GM23338 (cell line): ENCODE measurements around the gene GSX1. TPM values are rescaled to one million over a fixed set of nuclear protein-coding genes. Genes with fewer than 3 reads are reported as not detected.

Experiments
- ATAC-seq: fragments of 200-7000 bp; cut with Tn5 transposase; 3 replicates; pipeline ENCODE4 v1.9.1; 2020
- DNase-seq: peaks from one replicate; pipeline ENCODE4 v3.0.0-alpha.2; 2015; ENCODE audit warnings: low spot score
- H2AFZ ChIP-seq: fragments of 200-600 bp; sonication (generic); 2 replicates; pipeline ENCODE4 v1.8.0; 2016; ENCODE audit warnings: antibody characterized with exemption, mild to moderate bottlenecking, moderate library complexity
- H3F3A ChIP-seq: fragments of 200-600 bp; sonication (generic); replicated peaks from 2 replicates; pipeline ENCODE4 v1.8.0; 2017; ENCODE audit warnings: antibody characterized with exemption, mixed run types, low read depth
- H3K27ac ChIP-seq: fragments of 200-600 bp; sonication (generic); 2 replicates; pipeline ENCODE4 v1.6.1; 2016; ENCODE audit warnings: low read depth
- H3K27me3 ChIP-seq: fragments of 200-600 bp; sonication (generic); 2 replicates; pipeline ENCODE4 v1.8.0; 2016; ENCODE audit warnings: mild to moderate bottlenecking, mixed run types, moderate library complexity; ENCODE audit not compliant: insufficient read depth
- H3K36me3 ChIP-seq: fragments of 200-600 bp; sonication (generic); 2 replicates; pipeline ENCODE4 v1.8.0; 2016; ENCODE audit warnings: mild to moderate bottlenecking; ENCODE audit not compliant: insufficient read depth
- H3K4me1 ChIP-seq: fragments of 200-600 bp; sonication (generic); 2 replicates; pipeline ENCODE4 v1.8.0; 2016; ENCODE audit warnings: mild to moderate bottlenecking, moderate library complexity; ENCODE audit not compliant: insufficient read depth
- H3K4me2 ChIP-seq: fragments of 200-600 bp; sonication (generic); 2 replicates; pipeline ENCODE4 v1.7.1; 2017; ENCODE audit warnings: mixed run types
- H3K4me3 ChIP-seq: fragments of 200-600 bp; sonication (generic); 2 replicates; pipeline ENCODE4 v1.6.1; 2016; ENCODE audit warnings: mixed run types
- H3K79me2 ChIP-seq: fragments of 200-600 bp; sonication (generic); replicated peaks from 2 replicates; pipeline ENCODE4 v1.8.0; 2017; ENCODE audit warnings: mild to moderate bottlenecking; ENCODE audit not compliant: insufficient read depth
- H3K9me2 ChIP-seq: fragments of 200-600 bp; sonication (generic); 2 replicates; pipeline ENCODE4 v1.8.0; 2017; ENCODE audit not compliant: insufficient read depth
- H4K20me1 ChIP-seq: fragments of 200-600 bp; sonication (generic); replicated peaks from 2 replicates; pipeline ENCODE4 v1.8.0; 2017; ENCODE audit warnings: mild to moderate bottlenecking; ENCODE audit not compliant: insufficient read depth
- H3K27ac Mint-ChIP-seq: 2 replicates; pipeline ENCODE4 v1.8.0; 2020; ENCODE audit warnings: inconsistent platforms, mild to moderate bottlenecking, moderate library complexity, mixed read lengths
- H3K27me3 Mint-ChIP-seq: 3 replicates; pipeline ENCODE4 v1.8.0; 2022; ENCODE audit warnings: low read depth, mild to moderate bottlenecking, moderate library complexity, mixed read lengths, inconsistent platforms; ENCODE audit not compliant: insufficient read depth, poor library complexity
- H3K36me3 Mint-ChIP-seq: 3 replicates; pipeline ENCODE4 v1.8.0; 2021; ENCODE audit warnings: low read depth, mild to moderate bottlenecking, inconsistent platforms, moderate library complexity, mixed read lengths
- H3K4me1 Mint-ChIP-seq: 3 replicates; pipeline ENCODE4 v1.8.0; 2020; ENCODE audit warnings: mild to moderate bottlenecking, inconsistent platforms, mixed read lengths
- H3K4me3 Mint-ChIP-seq: 3 replicates; pipeline ENCODE4 v1.8.0; 2021; ENCODE audit warnings: moderate library complexity, mild to moderate bottlenecking, inconsistent platforms, mixed read lengths
- H3K9me3 Mint-ChIP-seq: 3 replicates; pipeline ENCODE4 v1.8.0; 2020; ENCODE audit warnings: moderate library complexity, mild to moderate bottlenecking, inconsistent platforms, mixed read lengths
- CREB1 ChIP-seq: fragments of 250-450 bp; sonication (Bioruptor Pico); IDR thresholded peaks from 2 replicates; pipeline ENCODE4 v1.5.0; 2020; ENCODE audit warnings: low read depth, mild to moderate bottlenecking, moderate library complexity
- CTCF ChIP-seq, 2 experiments: fragments of 200-600 bp in 1 of 2; sonication (generic) in 1 of 2; conservative IDR thresholded peaks; 2 replicates each; pipeline versions ENCODE4 v1.5.1 to v1.6.1; 2016 to 2017; ENCODE audit warnings: antibody characterized with exemption in 2 of 2, low read depth in 2 of 2, mild to moderate bottlenecking in 2 of 2, moderate library complexity in 1 of 2
- ETS1 ChIP-seq: IDR thresholded peaks from 2 replicates; pipeline ENCODE4 v1.6.1; 2016; ENCODE audit warnings: antibody characterized with exemption
- EZH2 ChIP-seq: fragments of 200-600 bp; sonication (generic); IDR thresholded peaks from one replicate; pipeline ENCODE4 v1.8.0; 2017; ENCODE audit warnings: antibody characterized with exemption, mild to moderate bottlenecking, low read depth; ENCODE audit not compliant: unreplicated experiment
- EZH2phosphoT487 ChIP-seq: fragments of 200-600 bp; sonication (generic); IDR thresholded peaks from one replicate; pipeline ENCODE4 v1.8.1; 2018; ENCODE audit warnings: antibody characterized with exemption; ENCODE audit not compliant: unreplicated experiment
- JUNB ChIP-seq: IDR thresholded peaks from one replicate; pipeline ENCODE4 v1.6.1; 2016; ENCODE audit warnings: antibody characterized with exemption; ENCODE audit not compliant: unreplicated experiment
- STAT1 ChIP-seq: IDR thresholded peaks from one replicate; pipeline ENCODE4 v1.6.1; 2016; ENCODE audit warnings: antibody characterized with exemption; ENCODE audit not compliant: unreplicated experiment
- ZNF331 ChIP-seq: fragments of 250-450 bp; sonication (Bioruptor Pico); IDR thresholded peaks from 2 replicates; pipeline ENCODE4 v1.5.0; 2020; ENCODE audit warnings: low read depth, mild to moderate bottlenecking, moderate library complexity
- polyA plus RNA-seq: library from polyadenylated mRNA; unstranded; fragments of >200 nt; fragmentation: Nextera tagmentation; extraction: Ambion mirVana; gene quantifications from 2 replicates; pipeline ENCODE4 v1.2.1, GENCODE V29; 2016
- total RNA-seq: library from RNA; depleted of rRNA; stranded (reverse); fragments of >200 nt; shearing (Covaris generic); gene quantifications from 2 replicates; pipeline ENCODE4 v1.2.3, GENCODE V29; 2014
- TF ChIP-seq, protein P1 (sequence below): fragments of 250-450 bp; sonication (Bioruptor Pico); IDR thresholded peaks from 2 replicates; pipeline ENCODE4 v1.5.0; 2020; ENCODE audit warnings: mild to moderate bottlenecking, moderate library complexity

The GSX1 gene
- total and polyA plus RNA-seq, 2 experiments from 2014 or later, result not detected

- peak; percentile 8 for TF ChIP-seq EZH2
- TF ChIP-seq CREB1 (CRISPR knock-in tag), result no peak
- no peak for TF ChIP-seq ZNF331
- H3K4me3 ChIP-seq, result no peak overlapping the region
- H3K79me2 ChIP-seq, result no peaks in the 10 kb centered on the region
- H3F3A ChIP-seq, result peaks cover 13% of the 10 kb centered on the region
- H3K36me3 ChIP-seq, result no peaks in the 10 kb centered on the region
- H3K36me3 Mint-ChIP-seq, result no peaks in the 10 kb centered on the region; the same call in 2 of the 3 replicates
- no peak overlapping the region for H2AFZ ChIP-seq
- peaks cover 35% of the 10 kb centered on the region for H3K4me1 Mint-ChIP-seq
- ATAC-seq (no peak), DNase-seq (no peak)
- H3K27me3 Mint-ChIP-seq, result peaks cover 66% of the 10 kb centered on the region
- no peak overlapping the region for H3K27ac ChIP-seq
- H3K9me3 Mint-ChIP-seq, result no peaks in the 10 kb centered on the region; the same call in 1 of the 3 replicates
- H3K27me3 ChIP-seq, result peaks cover 100% of the 10 kb centered on the region
- no peak overlapping the region for H3K4me2 ChIP-seq
- H3K27ac Mint-ChIP-seq, result no peak overlapping the region
- peaks cover 10% of the 10 kb centered on the region for H4K20me1 ChIP-seq
- H3K9me2 ChIP-seq, result no peaks in the 10 kb centered on the region
- no peak overlapping the region for H3K4me3 Mint-ChIP-seq
- peaks cover 32% of the 10 kb centered on the region for H3K4me1 ChIP-seq
Observed at GRCh38 chr13:27788271-27788670, 4.0 kb upstream of the GSX1 start.

DNA sequence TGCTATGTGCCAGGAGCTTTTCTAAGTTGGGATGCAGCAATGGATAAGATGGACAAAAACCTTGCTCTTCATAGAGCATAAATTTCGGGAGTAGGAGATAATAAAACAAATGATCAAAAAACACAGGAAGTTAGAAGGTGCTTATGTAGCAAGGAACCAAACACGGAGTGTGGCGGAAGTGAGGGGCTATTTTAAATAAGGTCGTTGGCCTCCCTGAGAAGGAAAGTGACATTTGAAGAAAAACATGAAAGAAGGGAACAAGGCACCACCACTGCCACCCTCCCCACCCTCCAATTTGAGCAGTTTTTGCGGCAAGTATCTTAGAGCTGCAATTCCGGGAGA lies 3.2 kb upstream of the GSX1 start:
- H3K4me1 Mint-ChIP-seq, result peaks cover 36% of the 10 kb centered on the region
- Histone ChIP-seq H3K36me3 (no peaks in the 10 kb centered on the region), H3K27me3 (peaks cover 100% of the 10 kb centered on the region), H3K4me2 (peak overlapping the region; percentile 78), H2AFZ (no peak overlapping the region), H3K4me1 (peaks cover 32% of the 10 kb centered on the region), H4K20me1 (peaks cover 10% of the 10 kb centered on the region), H3K27ac (no peak overlapping the region), H3F3A (peaks cover 13% of the 10 kb centered on the region), H3K9me2 (no peaks in the 10 kb centered on the region), H3K4me3 (peak overlapping the region; percentile 47), H3K79me2 (no peaks in the 10 kb centered on the region)
- no peaks in the 10 kb centered on the region; the same call in 2 of the 3 replicates for H3K36me3 Mint-ChIP-seq
- no peaks in the 10 kb centered on the region; the same call in 1 of the 3 replicates for H3K9me3 Mint-ChIP-seq
- TF ChIP-seq ZNF331 (no peak), EZH2 (peak; percentile 82), STAT1 (no peak), ETS1 (no peak), CTCF (conservative IDR thresholded peaks at IDR 0.05; ENCODE audit: low read depth in 2 of 2) (no peak), JUNB (no peak), EZH2phosphoT487 (peak; percentile 4)
- TF ChIP-seq, protein P1, sequence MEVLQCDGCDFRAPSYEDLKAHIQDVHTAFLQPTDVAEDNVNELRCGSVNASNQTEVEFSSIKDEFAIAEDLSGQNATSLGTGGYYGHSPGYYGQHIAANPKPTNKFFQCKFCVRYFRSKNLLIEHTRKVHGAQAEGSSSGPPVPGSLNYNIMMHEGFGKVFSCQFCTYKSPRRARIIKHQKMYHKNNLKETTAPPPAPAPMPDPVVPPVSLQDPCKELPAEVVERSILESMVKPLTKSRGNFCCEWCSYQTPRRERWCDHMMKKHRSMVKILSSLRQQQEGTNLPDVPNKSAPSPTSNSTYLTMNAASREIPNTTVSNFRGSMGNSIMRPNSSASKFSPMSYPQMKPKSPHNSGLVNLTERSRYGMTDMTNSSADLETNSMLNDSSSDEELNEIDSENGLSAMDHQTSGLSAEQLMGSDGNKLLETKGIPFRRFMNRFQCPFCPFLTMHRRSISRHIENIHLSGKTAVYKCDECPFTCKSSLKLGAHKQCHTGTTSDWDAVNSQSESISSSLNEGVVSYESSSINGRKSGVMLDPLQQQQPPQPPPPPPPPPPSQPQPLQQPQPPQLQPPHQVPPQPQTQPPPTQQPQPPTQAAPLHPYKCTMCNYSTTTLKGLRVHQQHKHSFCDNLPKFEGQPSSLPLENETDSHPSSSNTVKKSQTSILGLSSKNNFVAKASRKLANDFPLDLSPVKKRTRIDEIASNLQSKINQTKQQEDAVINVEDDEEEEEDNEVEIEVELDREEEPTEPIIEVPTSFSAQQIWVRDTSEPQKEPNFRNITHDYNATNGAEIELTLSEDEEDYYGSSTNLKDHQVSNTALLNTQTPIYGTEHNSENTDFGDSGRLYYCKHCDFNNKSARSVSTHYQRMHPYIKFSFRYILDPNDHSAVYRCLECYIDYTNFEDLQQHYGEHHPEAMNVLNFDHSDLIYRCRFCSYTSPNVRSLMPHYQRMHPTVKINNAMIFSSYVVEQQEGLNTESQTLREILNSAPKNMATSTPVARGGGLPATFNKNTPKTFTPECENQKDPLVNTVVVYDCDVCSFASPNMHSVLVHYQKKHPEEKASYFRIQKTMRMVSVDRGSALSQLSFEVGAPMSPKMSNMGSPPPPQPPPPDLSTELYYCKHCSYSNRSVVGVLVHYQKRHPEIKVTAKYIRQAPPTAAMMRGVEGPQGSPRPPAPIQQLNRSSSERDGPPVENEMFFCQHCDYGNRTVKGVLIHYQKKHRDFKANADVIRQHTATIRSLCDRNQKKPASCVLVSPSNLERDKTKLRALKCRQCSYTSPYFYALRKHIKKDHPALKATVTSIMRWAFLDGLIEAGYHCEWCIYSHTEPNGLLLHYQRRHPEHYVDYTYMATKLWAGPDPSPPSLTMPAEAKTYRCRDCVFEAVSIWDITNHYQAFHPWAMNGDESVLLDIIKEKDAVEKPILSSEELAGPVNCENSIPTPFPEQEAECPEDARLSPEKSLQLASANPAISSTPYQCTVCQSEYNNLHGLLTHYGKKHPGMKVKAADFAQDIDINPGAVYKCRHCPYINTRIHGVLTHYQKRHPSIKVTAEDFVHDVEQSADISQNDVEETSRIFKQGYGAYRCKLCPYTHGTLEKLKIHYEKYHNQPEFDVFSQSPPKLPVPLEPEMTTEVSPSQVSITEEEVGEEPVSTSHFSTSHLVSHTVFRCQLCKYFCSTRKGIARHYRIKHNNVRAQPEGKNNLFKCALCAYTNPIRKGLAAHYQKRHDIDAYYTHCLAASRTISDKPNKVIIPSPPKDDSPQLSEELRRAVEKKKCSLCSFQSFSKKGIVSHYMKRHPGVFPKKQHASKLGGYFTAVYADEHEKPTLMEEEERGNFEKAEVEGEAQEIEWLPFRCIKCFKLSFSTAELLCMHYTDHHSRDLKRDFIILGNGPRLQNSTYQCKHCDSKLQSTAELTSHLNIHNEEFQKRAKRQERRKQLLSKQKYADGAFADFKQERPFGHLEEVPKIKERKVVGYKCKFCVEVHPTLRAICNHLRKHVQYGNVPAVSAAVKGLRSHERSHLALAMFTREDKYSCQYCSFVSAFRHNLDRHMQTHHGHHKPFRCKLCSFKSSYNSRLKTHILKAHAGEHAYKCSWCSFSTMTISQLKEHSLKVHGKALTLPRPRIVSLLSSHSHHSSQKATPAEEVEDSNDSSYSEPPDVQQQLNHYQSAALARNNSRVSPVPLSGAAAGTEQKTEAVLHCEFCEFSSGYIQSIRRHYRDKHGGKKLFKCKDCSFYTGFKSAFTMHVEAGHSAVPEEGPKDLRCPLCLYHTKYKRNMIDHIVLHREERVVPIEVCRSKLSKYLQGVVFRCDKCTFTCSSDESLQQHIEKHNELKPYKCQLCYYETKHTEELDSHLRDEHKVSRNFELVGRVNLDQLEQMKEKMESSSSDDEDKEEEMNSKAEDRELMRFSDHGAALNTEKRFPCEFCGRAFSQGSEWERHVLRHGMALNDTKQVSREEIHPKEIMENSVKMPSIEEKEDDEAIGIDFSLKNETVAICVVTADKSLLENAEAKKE (CRISPR knock-in tag), result no peak
- ATAC-seq (no peak), DNase-seq (no peak)
- H3K4me3 Mint-ChIP-seq, result peak overlapping the region; percentile 49
- H3K27me3 Mint-ChIP-seq, result peaks cover 75% of the 10 kb centered on the region
- no peak overlapping the region for H3K27ac Mint-ChIP-seq
